ENCODE data around the gene LMF1.
"Not testable (repeated sequence)": the region's sequence is repeated elsewhere in the genome, so short reads cannot be mapped to it uniquely, and the experiment has no call there.

Gene LMF1

GRCh38 chr16:886084-886543 is 84.7 kb downstream of the LMF1 start:
- no peak for DNase-seq (ENCODE audit: insufficient read length, low spot score)
- no peak for FAIRE-seq

DNA sequence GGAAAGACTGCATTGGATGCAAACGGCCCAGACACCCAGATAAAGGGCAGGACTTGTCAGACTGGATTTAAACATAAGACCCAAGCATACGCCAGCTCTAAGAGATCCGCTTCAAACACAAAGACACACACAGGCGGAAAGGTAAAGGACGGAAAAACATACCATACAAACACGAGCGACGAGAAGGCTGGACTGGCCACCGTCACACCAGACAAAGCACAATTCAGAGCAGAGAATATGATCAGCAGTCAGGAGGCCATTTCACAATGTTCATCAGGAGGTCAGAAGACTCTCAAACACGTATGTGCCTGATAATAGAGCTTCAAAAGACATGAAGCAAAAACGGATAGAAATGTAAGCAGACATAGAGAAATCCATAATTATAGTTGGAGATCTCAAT is 85.4 kb downstream of the LMF1 start:
- FAIRE-seq (no peak), DNase-seq (ENCODE audit: insufficient read length, low spot score) (no peak)

- FAIRE-seq = no peak
- no peak for DNase-seq (ENCODE audit: insufficient read length, low spot score)
Measured at GRCh38 chr16:884232-884631, 86.6 kb downstream of the LMF1 start.

DNA sequence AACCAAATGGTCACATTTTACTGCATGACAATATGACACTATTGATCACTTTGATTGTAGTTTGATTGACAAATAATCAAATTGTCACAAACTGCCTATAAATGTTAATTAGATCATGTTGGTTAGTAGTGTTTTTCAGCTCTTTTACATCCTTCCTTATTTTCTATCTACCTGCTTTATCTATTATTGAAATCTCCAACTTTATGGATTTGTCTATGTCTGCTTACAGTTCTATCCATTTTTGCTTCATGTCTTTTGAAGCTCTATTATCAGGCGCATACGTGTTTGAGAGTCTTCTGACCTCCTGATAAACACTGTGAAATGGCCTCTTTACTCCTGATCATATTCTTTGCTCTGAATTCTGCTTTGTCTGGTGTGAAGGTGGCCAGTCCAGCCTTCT is 87.0 kb downstream of the LMF1 start:
- no peak for DNase-seq (ENCODE audit: insufficient read length, low spot score)
- no peak for FAIRE-seq

- FAIRE-seq (no peak), DNase-seq (ENCODE audit: insufficient read length, low spot score) (no peak)
Measured at GRCh38 chr16:883340-883739, 87.4 kb downstream of the LMF1 start.

- FAIRE-seq; DNase-seq (ENCODE audit: insufficient read length, low spot score): not testable (repeated sequence)
Measured at GRCh38 chr16:882671-883070, 88.1 kb downstream of the LMF1 start.

DNA sequence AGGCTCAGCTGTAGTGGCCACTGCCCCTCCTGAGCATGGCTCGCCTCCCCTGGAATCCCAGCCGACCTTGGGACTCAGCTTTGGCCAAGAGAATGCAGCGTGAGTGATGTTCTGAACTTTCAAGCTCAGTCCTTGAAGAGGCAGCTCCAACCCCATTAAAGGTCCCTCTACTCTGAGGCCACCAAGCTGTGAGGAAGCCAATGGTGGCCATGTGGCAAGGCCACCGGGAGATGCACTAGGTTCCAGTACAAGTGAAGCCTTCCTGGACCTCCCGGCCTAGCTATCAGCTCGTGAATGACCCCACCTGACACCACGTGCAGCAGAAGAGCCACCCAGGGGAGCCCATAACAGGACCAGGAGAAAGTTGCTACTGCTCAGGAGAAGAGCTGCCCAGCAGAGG is 88.5 kb downstream of the LMF1 start:
- no peak for DNase-seq (ENCODE audit: insufficient read length, low spot score)
- FAIRE-seq = no peak

DNA sequence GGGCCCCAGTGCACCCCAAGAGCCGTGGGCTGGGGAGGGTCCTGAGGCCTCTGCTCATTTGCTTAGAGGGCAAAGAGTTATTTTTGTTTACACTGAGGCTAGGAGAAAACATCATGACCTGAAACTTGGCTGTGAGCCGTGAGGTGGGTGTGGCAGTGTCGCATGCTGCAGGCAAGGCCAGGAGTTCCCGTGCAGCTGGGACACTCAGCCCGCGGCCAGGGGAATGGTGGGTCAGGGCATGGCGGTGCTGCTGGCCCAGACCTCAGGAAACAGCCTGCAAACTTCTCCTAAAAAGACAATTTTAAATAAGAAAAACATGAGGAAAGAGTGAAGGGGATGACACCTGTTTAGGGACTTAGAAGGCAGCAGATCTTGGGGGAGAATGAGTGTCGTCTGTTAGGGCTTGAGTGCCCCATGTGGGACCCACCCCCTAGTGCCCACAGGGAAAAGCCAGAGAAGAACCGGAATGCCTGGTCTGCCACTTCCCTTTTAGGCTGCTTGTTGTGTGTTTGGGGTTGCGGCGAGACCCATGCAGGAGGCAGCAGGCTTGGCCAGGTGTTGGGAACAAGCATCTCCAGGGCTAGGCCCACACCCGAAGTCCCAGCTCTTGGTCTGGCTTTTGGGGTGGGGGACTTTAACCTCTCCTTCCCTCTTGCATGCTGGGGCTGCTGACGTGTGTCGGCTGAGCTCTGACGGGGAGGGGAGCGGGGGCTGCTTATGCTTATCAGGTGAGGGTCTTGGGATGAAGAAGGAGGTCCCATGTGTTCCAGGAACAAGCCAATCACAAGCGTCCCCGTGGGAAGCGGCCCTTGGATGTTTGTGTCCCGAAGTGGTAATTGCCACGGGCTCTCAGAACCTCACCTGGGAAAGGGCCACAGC is 89.3 kb downstream of the LMF1 start:
- FAIRE-seq = no peak
- no peak for DNase-seq (ENCODE audit: insufficient read length, low spot score)

- FAIRE-seq (no peak), DNase-seq (ENCODE audit: insufficient read length, low spot score) (no peak)
Measured at GRCh38 chr16:880471-881171, 90.2 kb downstream of the LMF1 start.

- no peak for DNase-seq (ENCODE audit: insufficient read length, low spot score)
- no peak for FAIRE-seq
Measured at GRCh38 chr16:879986-880385, 90.8 kb downstream of the LMF1 start.

- no peak for FAIRE-seq
- no peak for DNase-seq (ENCODE audit: insufficient read length, low spot score)
Measured at GRCh38 chr16:879461-879861, 91.3 kb downstream of the LMF1 start.

DNA sequence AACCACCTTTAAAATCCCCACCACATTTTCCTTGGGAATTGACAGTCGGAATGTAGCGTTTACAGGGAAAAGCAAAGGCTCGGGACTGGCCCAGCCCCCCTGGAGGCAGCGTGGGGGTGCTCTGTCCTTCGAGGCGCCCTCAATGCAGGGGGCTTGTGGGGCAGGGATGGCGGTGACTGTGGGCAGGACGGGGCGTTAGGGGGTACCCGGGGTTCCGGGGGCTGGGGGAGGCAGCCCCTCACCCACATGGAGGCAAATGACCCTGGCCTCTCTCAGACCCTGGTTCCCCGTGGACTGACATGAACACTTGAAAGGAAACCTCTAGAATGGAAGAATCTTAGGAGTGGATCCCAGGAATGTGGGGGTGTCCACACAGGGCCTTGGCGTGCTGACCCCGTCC is 91.9 kb downstream of the LMF1 start:
- no peak for FAIRE-seq
- no peak for DNase-seq (ENCODE audit: insufficient read length, low spot score)

- DNase-seq (ENCODE audit: insufficient read length, low spot score) = no peak
- no peak for FAIRE-seq
Measured at GRCh38 chr16:878072-878784, 92.6 kb downstream of the LMF1 start.

DNA sequence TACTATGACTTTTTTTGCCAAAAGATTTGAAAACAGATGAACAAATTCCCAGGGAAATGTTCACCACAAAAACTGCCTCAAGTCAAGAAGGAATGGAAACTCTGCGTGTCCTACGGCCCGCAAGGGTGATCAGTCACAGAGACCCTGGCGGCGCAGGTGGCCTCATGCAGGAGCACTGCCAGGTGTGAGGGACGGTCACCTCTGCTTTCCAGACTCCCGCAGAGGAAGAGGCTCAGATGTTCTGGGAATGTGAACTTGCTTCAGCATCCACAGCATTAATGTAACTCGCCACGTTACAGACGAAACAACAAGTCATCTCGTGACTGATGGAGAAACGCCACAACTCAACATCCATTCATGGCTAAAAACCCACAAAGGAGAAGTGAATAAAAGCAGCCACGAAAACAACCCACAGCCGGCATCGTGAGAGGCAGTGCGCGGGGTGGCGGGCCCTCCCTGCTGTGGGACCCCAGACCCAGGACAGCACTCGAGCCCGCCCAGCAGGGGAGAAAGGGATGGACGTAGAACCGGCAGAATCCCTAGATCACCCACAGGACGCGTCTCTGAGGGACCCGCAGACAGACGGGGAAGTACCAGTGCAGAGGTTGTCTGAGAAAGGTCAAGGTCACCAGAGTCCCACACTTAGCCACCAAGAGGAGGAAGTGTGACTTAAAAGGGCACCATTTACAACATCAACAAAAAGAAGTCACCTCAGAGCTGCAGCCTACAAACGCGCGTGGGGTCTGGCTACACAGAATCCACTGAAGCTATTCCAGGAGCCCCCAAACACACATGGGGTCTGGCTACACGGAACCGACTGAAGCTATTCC is 93.3 kb downstream of the LMF1 start:
- DNase-seq (ENCODE audit: insufficient read length, low spot score) = no peak
- FAIRE-seq = no peak

- FAIRE-seq (no peak), DNase-seq (ENCODE audit: insufficient read length, low spot score) (no peak)
Measured at GRCh38 chr16:876523-877241, 94.1 kb downstream of the LMF1 start.

GRCh38 chr16:876041-876335 is 94.8 kb downstream of the LMF1 start:
- no peak for DNase-seq (ENCODE audit: insufficient read length, low spot score)
- FAIRE-seq = no peak

- no peak for FAIRE-seq
- DNase-seq (ENCODE audit: insufficient read length, low spot score) = no peak
Measured at GRCh38 chr16:875182-876040, 95.4 kb downstream of the LMF1 start.

- FAIRE-seq (no peak), DNase-seq (ENCODE audit: insufficient read length, low spot score) (no peak)
Measured at GRCh38 chr16:874366-875181, 96.2 kb downstream of the LMF1 start.

Data from GM19239 (cell line).